A673 (cell line): Measurements from ENCODE around the gene OR2L2. TPM values are rescaled to one million over a fixed set of nuclear protein-coding genes. Genes with fewer than 3 reads are reported as not detected.

Source experiments
- BruUV-seq: library from RNA; stranded (reverse); fragments of 400-500 nt; replicated peaks from 2 replicates; lab custom pipeline; 2021; lab: Mats Ljungman, UMichigan
- CTCF ChIA-PET: fragments of 300-600 bp; sonication (Branson Sonifier 250); formaldehyde crosslinking; loops from one replicate; lab custom pipeline; 2022; ENCODE audit warnings: antibody characterized with exemption; lab: Charles Lee
- POLR2A ChIA-PET: fragments of 300-600 bp; sonication (Branson Sonifier 250); formaldehyde crosslinking; loops from one replicate; lab custom pipeline; 2022; ENCODE audit warnings: antibody characterized with exemption; ENCODE audit not compliant: low non-redundant PET; lab: Charles Lee
- DNase-seq: peaks from one replicate; pipeline ENCODE4 v3.0.0-alpha.2; 2015; ENCODE audit warnings: low spot score
- H3K27ac ChIP-seq: fragments of 200-600 bp; sonication (generic); 2 replicates; pipeline ENCODE4 v1.5.1; 2016; ENCODE audit warnings: mixed run types, low read depth, mild to moderate bottlenecking, mixed read lengths, antibody characterized with exemption, low read length; ENCODE audit not compliant: poor library complexity, severe bottlenecking
- H3K27me3 ChIP-seq: fragments of 200-600 bp; sonication (generic); replicated peaks from 2 replicates; pipeline ENCODE4 v1.6.1; 2017; ENCODE audit warnings: mixed run types, low read depth, mild to moderate bottlenecking, mixed read lengths, antibody characterized with exemption, low read length; ENCODE audit not compliant: insufficient read depth, poor library complexity
- H3K36me3 ChIP-seq: fragments of 200-600 bp; sonication (generic); 2 replicates; pipeline ENCODE4 v1.6.1; 2016; ENCODE audit warnings: mixed run types, mild to moderate bottlenecking, mixed read lengths, antibody characterized with exemption, low read length; ENCODE audit not compliant: insufficient read depth, poor library complexity, severe bottlenecking
- H3K4me1 ChIP-seq: fragments of 200-600 bp; sonication (generic); 2 replicates; pipeline ENCODE4 v1.6.1; 2017; ENCODE audit warnings: mixed run types, mild to moderate bottlenecking, mixed read lengths, antibody characterized with exemption, low read length; ENCODE audit not compliant: insufficient read depth, poor library complexity, severe bottlenecking
- H3K4me3 ChIP-seq: fragments of 200-600 bp; sonication (generic); 2 replicates; pipeline ENCODE4 v1.5.1; 2016; ENCODE audit warnings: low read depth, mixed run types, mild to moderate bottlenecking, mixed read lengths, low read length; ENCODE audit not compliant: poor library complexity, severe bottlenecking
- H3K9me3 ChIP-seq: fragments of 200-600 bp; sonication (generic); 2 replicates; pipeline ENCODE4 v1.6.1; 2016; ENCODE audit warnings: mixed run types, low read depth, mild to moderate bottlenecking, mixed read lengths, antibody characterized with exemption, low read length; ENCODE audit not compliant: poor library complexity, severe bottlenecking
- EZH2 ChIP-seq: fragments of 200-600 bp; sonication (generic); IDR thresholded peaks from 2 replicates; pipeline ENCODE4 v1.6.1; 2017; ENCODE audit warnings: borderline replicate concordance, low read depth, mild to moderate bottlenecking, mixed read lengths, antibody characterized with exemption, low read length; ENCODE audit not compliant: poor library complexity, severe bottlenecking
- intact Hi-C: fragments of 100-400 bp; cut with micrococcal nuclease; formaldehyde crosslinking; loops from one replicate; pipeline ENCODE4 v1.10.0; 2022; ENCODE audit not compliant: unreplicated experiment
- total RNA-seq: library from RNA; stranded (reverse); gene quantifications from 2 replicates; pipeline ENCODE4 v1.2.3, GENCODE V29; 2021
- TF ChIP-seq, protein P1 (sequence below): fragments of 300-800, 200-600 bp; sonication (generic); conservative IDR thresholded peaks from 2 replicates; pipeline ENCODE4 v1.5.1; 2017; ENCODE audit warnings: low read depth, mild to moderate bottlenecking, antibody characterized with exemption, low read length, moderate library complexity, mixed read lengths

OR2L2 gene
- total RNA-seq, 1 experiment from 2014 or later, result not detected

DNA sequence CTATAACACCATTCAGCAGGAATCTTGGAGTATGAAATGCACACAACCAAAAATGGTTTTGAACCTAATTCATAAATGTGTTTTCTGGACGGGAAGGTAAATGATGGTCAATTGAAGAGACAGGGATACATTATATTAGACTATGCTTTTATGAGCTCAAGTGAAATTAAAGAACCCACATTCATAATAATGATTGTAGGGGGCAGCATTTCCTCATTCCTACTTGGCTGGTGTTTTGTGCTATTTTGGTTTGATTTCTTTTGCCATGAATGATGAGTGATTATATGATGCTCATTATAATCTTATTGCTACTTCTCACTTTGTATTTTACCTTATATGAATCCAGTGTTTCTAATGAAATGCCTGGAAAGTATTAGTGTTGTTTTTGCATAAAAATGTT is 17.1 kb downstream of the OR2L2 start:
- POLR2A ChIA-PET, result no interaction called here
- TF ChIP-seq EZH2, result no peak
- TF ChIP-seq, protein P1, sequence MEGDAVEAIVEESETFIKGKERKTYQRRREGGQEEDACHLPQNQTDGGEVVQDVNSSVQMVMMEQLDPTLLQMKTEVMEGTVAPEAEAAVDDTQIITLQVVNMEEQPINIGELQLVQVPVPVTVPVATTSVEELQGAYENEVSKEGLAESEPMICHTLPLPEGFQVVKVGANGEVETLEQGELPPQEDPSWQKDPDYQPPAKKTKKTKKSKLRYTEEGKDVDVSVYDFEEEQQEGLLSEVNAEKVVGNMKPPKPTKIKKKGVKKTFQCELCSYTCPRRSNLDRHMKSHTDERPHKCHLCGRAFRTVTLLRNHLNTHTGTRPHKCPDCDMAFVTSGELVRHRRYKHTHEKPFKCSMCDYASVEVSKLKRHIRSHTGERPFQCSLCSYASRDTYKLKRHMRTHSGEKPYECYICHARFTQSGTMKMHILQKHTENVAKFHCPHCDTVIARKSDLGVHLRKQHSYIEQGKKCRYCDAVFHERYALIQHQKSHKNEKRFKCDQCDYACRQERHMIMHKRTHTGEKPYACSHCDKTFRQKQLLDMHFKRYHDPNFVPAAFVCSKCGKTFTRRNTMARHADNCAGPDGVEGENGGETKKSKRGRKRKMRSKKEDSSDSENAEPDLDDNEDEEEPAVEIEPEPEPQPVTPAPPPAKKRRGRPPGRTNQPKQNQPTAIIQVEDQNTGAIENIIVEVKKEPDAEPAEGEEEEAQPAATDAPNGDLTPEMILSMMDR, result no peak
- peaks cover 24% of the 10 kb centered on the region for H3K9me3 ChIP-seq

DNA sequence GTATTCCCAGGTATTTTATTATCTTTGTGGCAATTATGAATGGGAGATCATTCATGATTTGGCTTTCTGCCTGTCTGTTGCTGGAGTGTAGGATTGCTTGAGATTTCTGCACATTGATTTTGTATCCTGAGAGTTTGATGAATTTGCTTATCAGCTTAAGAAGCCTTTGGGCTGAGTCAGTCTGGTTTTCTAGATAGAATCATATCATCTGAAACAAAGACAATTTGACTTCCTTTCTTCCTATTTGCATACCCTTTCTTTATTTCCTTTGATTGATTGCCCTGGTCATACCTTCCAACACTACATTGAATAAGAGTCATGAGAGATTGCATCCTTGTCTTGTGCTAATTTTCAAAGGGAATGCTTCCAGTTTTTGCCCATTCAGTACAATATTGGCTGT is 24.8 kb downstream of the OR2L2 start:
- Histone ChIP-seq H3K4me3 (no peak overlapping the region), H3K4me1 (no peaks in the 10 kb centered on the region), H3K36me3 (no peaks in the 10 kb centered on the region), H3K27ac (no peak overlapping the region), H3K27me3 (no peaks in the 10 kb centered on the region), H3K9me3 (peaks cover 14% of the 10 kb centered on the region)
- ChIA-PET POLR2A (no interaction called here), CTCF (no interaction called here)
- BruUV-seq, result no TSS peak
- intact Hi-C loops, result no loop called here
- TF ChIP-seq, protein P1, result no peak
- TF ChIP-seq EZH2, result no peak
- DNase-seq, result no peak

More for the DNA sequence above, 17.1 kb downstream of the OR2L2 start:
- CTCF ChIA-PET, result no interaction called here
- no peaks in the 10 kb centered on the region for H3K27me3 ChIP-seq
- DNase-seq, result no peak
- intact Hi-C loops, result no loop called here
- no peaks in the 10 kb centered on the region for H3K4me1 ChIP-seq
- H3K36me3 ChIP-seq, result no peaks in the 10 kb centered on the region
- no peak overlapping the region for H3K27ac ChIP-seq
- no TSS peak for BruUV-seq
- no peak overlapping the region for H3K4me3 ChIP-seq

DNA sequence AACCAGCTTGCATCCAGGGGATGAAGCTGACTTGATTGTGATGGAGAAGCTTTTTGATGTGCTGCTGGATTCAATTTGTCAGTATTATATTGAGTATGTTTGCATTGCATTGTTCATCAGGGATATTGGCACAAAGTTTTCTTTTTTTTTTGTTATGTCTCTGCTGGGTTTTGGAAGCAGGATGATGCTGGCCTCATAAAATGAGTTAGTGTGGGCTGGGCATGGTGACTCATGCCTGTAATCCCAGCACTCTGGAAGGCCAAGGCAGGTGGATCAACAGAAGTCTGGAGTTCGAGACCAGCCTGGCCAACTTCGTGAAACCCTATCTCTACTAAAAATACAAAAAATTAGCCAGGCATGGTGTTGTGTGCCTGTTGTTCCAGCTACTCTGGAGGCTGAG is 25.4 kb downstream of the OR2L2 start:
- BruUV-seq, result no TSS peak
- intact Hi-C loops, result no loop called here

More for the DNA sequence above, 25.4 kb downstream of the OR2L2 start:
- TF ChIP-seq, protein P1, result no peak
- no peak for TF ChIP-seq EZH2
- ChIA-PET POLR2A (no interaction called here), CTCF (no interaction called here)
- Histone ChIP-seq H3K27me3 (no peaks in the 10 kb centered on the region), H3K9me3 (peaks cover 14% of the 10 kb centered on the region), H3K4me1 (no peaks in the 10 kb centered on the region), H3K36me3 (no peaks in the 10 kb centered on the region), H3K4me3 (no peak overlapping the region), H3K27ac (no peak overlapping the region)
- no peak for DNase-seq
